OCI-LY3 (cell line): ENCODE results near the gene HIVEP3.

Source experiments
- EZH2phosphoT487 ChIP-seq: fragments of 200-600 bp; shearing (Covaris generic); IDR thresholded peaks from 2 replicates; pipeline ENCODE4 v1.6.1; 2018; ENCODE audit warnings: antibody characterized with exemption, mixed run types, low read depth
- TF ChIP-seq, protein P1 (sequence below): fragments of 200-600, 300-600 bp; sonication (generic); IDR thresholded peaks from 2 replicates; pipeline ENCODE4 v1.5.1; 2014; ENCODE audit warnings: antibody characterized with exemption, low read length, low read depth

DNA sequence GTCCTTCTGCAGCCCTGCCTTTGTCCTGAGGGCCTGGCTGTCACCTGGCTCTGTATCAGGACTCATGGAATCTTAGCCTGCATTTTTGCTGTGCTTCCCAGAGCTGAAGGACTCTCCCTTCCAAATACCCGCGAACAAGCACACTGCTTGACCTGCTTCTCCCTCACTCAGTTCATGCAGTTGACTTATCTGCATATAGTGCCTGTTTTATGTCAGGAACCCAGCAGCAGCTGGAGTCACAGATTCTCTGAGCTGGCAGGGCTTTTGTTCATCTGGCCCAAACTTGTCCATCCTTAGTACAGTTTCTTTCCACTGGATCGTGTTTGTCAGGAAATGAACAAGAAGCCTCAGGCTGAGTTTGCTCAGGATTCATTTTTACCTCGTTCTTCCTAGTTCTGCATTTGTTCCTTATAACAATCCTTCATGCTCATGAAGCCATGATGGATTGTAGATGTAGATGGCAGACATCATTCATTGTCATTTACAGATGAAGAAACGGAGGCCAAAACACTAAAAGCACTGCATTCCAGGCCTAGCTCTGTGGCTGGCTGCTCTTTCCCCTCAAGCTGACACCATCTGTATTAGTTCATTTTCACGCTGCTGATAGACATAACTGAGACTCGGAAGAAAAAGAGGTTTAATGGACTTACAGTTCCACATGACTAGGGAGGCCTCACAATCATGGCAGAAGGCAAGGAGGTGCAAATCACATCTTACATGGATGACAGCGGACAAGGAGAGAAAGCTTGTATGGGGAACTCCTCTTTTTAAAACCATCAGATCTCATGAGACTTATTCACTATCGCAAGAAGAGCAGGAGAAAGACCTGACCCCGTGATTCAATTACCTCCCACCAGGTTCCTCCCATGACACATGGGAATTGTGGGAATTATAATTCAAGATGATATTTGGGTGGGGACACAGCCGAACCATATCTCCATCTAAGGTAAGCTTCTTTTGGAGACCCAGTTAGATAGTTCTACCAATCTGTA is 150.9 kb downstream of the HIVEP3 start:
- TF ChIP-seq, protein P1, sequence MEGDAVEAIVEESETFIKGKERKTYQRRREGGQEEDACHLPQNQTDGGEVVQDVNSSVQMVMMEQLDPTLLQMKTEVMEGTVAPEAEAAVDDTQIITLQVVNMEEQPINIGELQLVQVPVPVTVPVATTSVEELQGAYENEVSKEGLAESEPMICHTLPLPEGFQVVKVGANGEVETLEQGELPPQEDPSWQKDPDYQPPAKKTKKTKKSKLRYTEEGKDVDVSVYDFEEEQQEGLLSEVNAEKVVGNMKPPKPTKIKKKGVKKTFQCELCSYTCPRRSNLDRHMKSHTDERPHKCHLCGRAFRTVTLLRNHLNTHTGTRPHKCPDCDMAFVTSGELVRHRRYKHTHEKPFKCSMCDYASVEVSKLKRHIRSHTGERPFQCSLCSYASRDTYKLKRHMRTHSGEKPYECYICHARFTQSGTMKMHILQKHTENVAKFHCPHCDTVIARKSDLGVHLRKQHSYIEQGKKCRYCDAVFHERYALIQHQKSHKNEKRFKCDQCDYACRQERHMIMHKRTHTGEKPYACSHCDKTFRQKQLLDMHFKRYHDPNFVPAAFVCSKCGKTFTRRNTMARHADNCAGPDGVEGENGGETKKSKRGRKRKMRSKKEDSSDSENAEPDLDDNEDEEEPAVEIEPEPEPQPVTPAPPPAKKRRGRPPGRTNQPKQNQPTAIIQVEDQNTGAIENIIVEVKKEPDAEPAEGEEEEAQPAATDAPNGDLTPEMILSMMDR: no peak
- TF ChIP-seq EZH2phosphoT487: no peak
